H1 (cell line): Measurements from ENCODE around the gene ZFP64. TPM values are rescaled to one million over a fixed set of nuclear protein-coding genes. Genes with fewer than 3 reads are reported as not detected.

Source experiments
- CTCF ChIA-PET: fragments of 300-600 bp; sonication (Branson Sonifier 250); formaldehyde crosslinking; loops from one replicate; lab custom pipeline; 2021; ENCODE audit not compliant: partially characterized antibody; lab: Charles Lee
- POLR2A ChIA-PET: fragments of 300-600 bp; sonication (Branson Sonifier 250); formaldehyde crosslinking; loops from one replicate; lab custom pipeline; 2021; ENCODE audit warnings: inconsistent platforms; ENCODE audit not compliant: partially characterized antibody; lab: Charles Lee
- DNase-seq, 2 experiments: peaks; one replicate each; pipeline versions ENCODE4 v3.0.0 to v3.0.0-alpha.2; 2010 to 2022; ENCODE audit warnings: low spot score in 2 of 2, low read depth in 1 of 2, mixed read lengths in 1 of 2
- FAIRE-seq: peaks from 2 replicates; lab custom pipeline; 2011; peaks lifted over from hg19 to GRCh38; lab: Jason Lieb, UNC
- H2AFZ ChIP-seq: 2 replicates; pipeline ENCODE4 v1.8.1; 2012; ENCODE audit warnings: low read length, inconsistent platforms
- H2AK5ac ChIP-seq: 2 replicates; pipeline ENCODE4 v1.6.1; 2013; ENCODE audit warnings: low read depth, low read length
- H2BK120ac ChIP-seq: replicated peaks from 2 replicates; pipeline ENCODE3; 2013; ENCODE audit warnings: low read depth, low read length, inconsistent platforms
- H2BK12ac ChIP-seq: 2 replicates; pipeline ENCODE4 v1.6.1; 2013; ENCODE audit warnings: low read depth, low read length
- H2BK15ac ChIP-seq: 2 replicates; pipeline ENCODE4 v1.6.1; 2013; ENCODE audit warnings: low read length
- H2BK20ac ChIP-seq: 2 replicates; pipeline ENCODE4 v1.6.1; 2013; ENCODE audit warnings: low read length
- H2BK5ac ChIP-seq: 2 replicates; pipeline ENCODE4 v1.6.1; 2013; ENCODE audit warnings: low read depth, low read length
- H3K14ac ChIP-seq: 2 replicates; pipeline ENCODE4 v1.6.1; 2013; ENCODE audit warnings: inconsistent platforms; ENCODE audit not compliant: insufficient read length
- H3K18ac ChIP-seq: 2 replicates; pipeline ENCODE4 v1.6.1; 2013; ENCODE audit warnings: low read length; ENCODE audit errors: extremely low read depth
- H3K23ac ChIP-seq: 2 replicates; pipeline ENCODE4 v1.6.1; 2013; ENCODE audit warnings: inconsistent platforms; ENCODE audit not compliant: insufficient read length
- H3K23me2 ChIP-seq: 2 replicates; pipeline ENCODE4 v1.6.1; 2013; ENCODE audit warnings: low read depth, low read length
- H3K27ac ChIP-seq: 2 replicates; pipeline ENCODE4 v1.6.1; 2011; ENCODE audit warnings: low read depth, low read length, inconsistent platforms
- H3K27me3 ChIP-seq, 4 experiments: replicated peaks in 1 of 4; 1 replicate in 1 of 4; 2 replicates in 3 of 4; pipeline versions ENCODE4 v1.6.1 to v1.8.1; 2011 to 2013; ENCODE audit warnings: low read length in 3 of 4, mild to moderate bottlenecking in 3 of 4, inconsistent platforms in 2 of 4, mixed read lengths in 2 of 4, moderate library complexity in 1 of 4; ENCODE audit not compliant: control insufficient read depth in 3 of 4, insufficient read depth in 3 of 4; ENCODE audit errors: extremely low read depth in 1 of 4
- H3K36me3 ChIP-seq, 4 experiments: 2 replicates each; pipeline versions ENCODE4 v1.6.1 to v1.8.1; 2011 to 2013; ENCODE audit warnings: mild to moderate bottlenecking in 4 of 4, low read length in 3 of 4, moderate library complexity in 2 of 4, control low read depth in 1 of 4, inconsistent platforms in 1 of 4; ENCODE audit not compliant: insufficient read depth in 4 of 4, control insufficient read depth in 2 of 4
- H3K4ac ChIP-seq: replicated peaks from 2 replicates; pipeline ENCODE3; 2013; ENCODE audit warnings: low read length, low read depth, mixed read lengths, inconsistent platforms; ENCODE audit not compliant: insufficient read length
- H3K4me1 ChIP-seq, 4 experiments: replicated peaks in 1 of 4; 1 replicate in 1 of 4; 2 replicates in 3 of 4; pipeline versions ENCODE4 v1.6.1 to v1.8.1; 2011 to 2013; ENCODE audit warnings: low read length in 3 of 4, inconsistent platforms in 2 of 4, mixed read lengths in 1 of 4; ENCODE audit not compliant: insufficient read depth in 4 of 4, control insufficient read depth in 3 of 4
- H3K4me2 ChIP-seq, 2 experiments: 2 replicates each; pipeline versions ENCODE4 v1.6.1 to v1.8.1; 2011 to 2013; ENCODE audit warnings: low read depth in 2 of 2, low read length in 2 of 2, control low read depth in 1 of 2, inconsistent platforms in 1 of 2, mild to moderate bottlenecking in 1 of 2; ENCODE audit not compliant: insufficient read depth in 1 of 2
- H3K4me3 ChIP-seq, 4 experiments: fragments of 200-600, 300-600 bp in 1 of 4; sonication (generic), shearing (Covaris generic), sonication (Bioruptor Twin) in 1 of 4; 2 replicates each; pipeline versions ENCODE4 v1.5.1 to v1.8.1; 2011 to 2016; ENCODE audit warnings: low read length in 4 of 4, low read depth in 3 of 4, control low read depth in 2 of 4, inconsistent platforms in 2 of 4, mild to moderate bottlenecking in 2 of 4, mixed read lengths in 1 of 4, moderate library complexity in 1 of 4; ENCODE audit not compliant: insufficient read depth in 2 of 4; ENCODE audit errors: extremely low read depth in 1 of 4
- H3K56ac ChIP-seq: replicated peaks from 2 replicates; pipeline ENCODE3; 2013; ENCODE audit warnings: low read depth, mild to moderate bottlenecking, mixed read lengths, low read length, inconsistent platforms; ENCODE audit not compliant: insufficient read length
- H3K79me1 ChIP-seq: 2 replicates; pipeline ENCODE4 v1.6.1; 2013; ENCODE audit warnings: low read depth, low read length, control low read depth
- H3K79me2 ChIP-seq, 2 experiments: 2 replicates each; pipeline versions ENCODE4 v1.6.1 to v1.8.1; 2012 to 2013; ENCODE audit warnings: low read length in 2 of 2, mild to moderate bottlenecking in 2 of 2, inconsistent platforms in 1 of 2; ENCODE audit not compliant: insufficient read depth in 2 of 2, control insufficient read depth in 1 of 2
- H3K9ac ChIP-seq, 4 experiments: replicated peaks in 1 of 4; 1 replicate in 1 of 4; 2 replicates in 3 of 4; pipeline versions ENCODE4 v1.6.1 to v1.8.1; 2011 to 2013; ENCODE audit warnings: low read depth in 3 of 4, low read length in 3 of 4, control low read depth in 2 of 4, mild to moderate bottlenecking in 2 of 4, moderate library complexity in 2 of 4, inconsistent platforms in 1 of 4; ENCODE audit errors: extremely low read depth in 1 of 4
- H3K9me3 ChIP-seq, 2 experiments: 2 replicates each; pipeline versions ENCODE4 v1.6.1 to v1.8.1; 2012 to 2013; ENCODE audit warnings: mild to moderate bottlenecking in 2 of 2, moderate library complexity in 2 of 2, control low read depth in 1 of 2, inconsistent platforms in 1 of 2, low read depth in 1 of 2, low read length in 1 of 2, mixed read lengths in 1 of 2; ENCODE audit not compliant: insufficient read depth in 2 of 2
- H4K20me1 ChIP-seq, 2 experiments: replicated peaks in 1 of 2; 2 replicates each; pipeline versions ENCODE3 to v1.8.1; 2011 to 2013; ENCODE audit warnings: inconsistent platforms in 2 of 2, low read length in 2 of 2, mild to moderate bottlenecking in 1 of 2; ENCODE audit not compliant: insufficient read depth in 2 of 2, control insufficient read depth in 1 of 2
- H4K5ac ChIP-seq: 2 replicates; pipeline ENCODE4 v1.6.1; 2013; ENCODE audit warnings: low read length, low read depth, mixed read lengths, inconsistent platforms; ENCODE audit not compliant: insufficient read length
- H4K8ac ChIP-seq: 2 replicates; pipeline ENCODE4 v1.8.0; 2013; ENCODE audit warnings: mild to moderate bottlenecking, moderate library complexity, low read length, inconsistent platforms; ENCODE audit not compliant: insufficient read depth; ENCODE audit errors: extremely low read depth
- H4K91ac ChIP-seq: replicated peaks from 2 replicates; pipeline ENCODE3; 2013; ENCODE audit warnings: low read length, mixed read lengths, inconsistent platforms; ENCODE audit not compliant: insufficient read length
- ASH2L ChIP-seq: fragments of 200-600, 300-600 bp; sonication (generic); IDR thresholded peaks from one replicate; pipeline ENCODE4 v1.7.1; 2017; ENCODE audit warnings: low read length
- CEBPB ChIP-seq: IDR thresholded peaks from 2 replicates; pipeline ENCODE4 v1.6.1; 2012; ENCODE audit warnings: low read depth, low read length
- HDAC6 ChIP-seq: IDR thresholded peaks from one replicate; pipeline ENCODE4 v1.7.1; 2012; ENCODE audit warnings: low read depth, mild to moderate bottlenecking, inconsistent platforms, low read length, moderate library complexity
- JUN ChIP-seq: IDR thresholded peaks from 2 replicates; pipeline ENCODE4 v1.6.1; 2011; ENCODE audit warnings: low read depth, mild to moderate bottlenecking, improper control_type of control experiment, low read length
- NRF1 ChIP-seq: IDR thresholded peaks from 2 replicates; pipeline ENCODE4 v1.6.1; 2011; ENCODE audit warnings: mild to moderate bottlenecking, low read depth, low read length, improper control_type of control experiment
- RAD21 ChIP-seq, 2 experiments: IDR thresholded peaks in 1 of 2; conservative IDR thresholded peaks in 1 of 2; 2 replicates each; pipeline ENCODE4 v1.6.1; 2011; ENCODE audit warnings: low read depth in 2 of 2, low read length in 2 of 2, improper control_type of control experiment in 1 of 2, inconsistent platforms in 1 of 2, mild to moderate bottlenecking in 1 of 2, moderate library complexity in 1 of 2
- RFX5 ChIP-seq: IDR thresholded peaks from 2 replicates; pipeline ENCODE4 v1.6.1; 2011; ENCODE audit warnings: low read depth, low read length, improper control_type of control experiment, borderline replicate concordance
- SIX5 ChIP-seq: IDR thresholded peaks from 2 replicates; pipeline ENCODE4 v1.6.1; 2011; ENCODE audit warnings: mild to moderate bottlenecking, low read depth, low read length
- WGBS, 2 experiments: shearing (Covaris generic) in 1 of 2; methylation state at CpG; one replicate each; pipeline versions ENCODE4 v1.1.6 to v1.1.7; 2013 to 2015; ENCODE audit warnings: low lambda C conversion rate in 2 of 2, mixed read lengths in 2 of 2, inconsistent platforms in 1 of 2, low coverage in 1 of 2, missing lambda C conversion rate in 1 of 2; ENCODE audit not compliant: insufficient replicate concordance in 2 of 2, insufficient coverage in 1 of 2, insufficient read length in 1 of 2; ENCODE audit errors: extremely low coverage in 1 of 2, missing lambda C conversion rate in 1 of 2; 5-methylcytosine and 5-hydroxymethylcytosine counted together
- polyA plus RNA-seq, 7 experiments: library from polyadenylated mRNA; depleted of rRNA in 3 of 7; stranded (reverse) in 5 of 7; unstranded in 2 of 7; fragments of >200 nt in 5 of 7; fragments of 200-250 nt in 2 of 7; gene quantifications; 1 replicate in 5 of 7; 2 replicates in 1 of 7; 4 replicates in 1 of 7; pipeline versions ENCODE4 v1.2.1 to v1.2.3, GENCODE V29; 2011 to 2013; ENCODE audit warnings: missing spikeins in 2 of 7, mixed read lengths in 2 of 7
- total RNA-seq: library from RNA; stranded (reverse); fragmentation: NEBNext Ultra II Directional; extraction: Animal tissue kit (Norgen Biotek cat#: 25700); gene quantifications from 2 replicates; pipeline ENCODE4 v1.2.1, GENCODE V29; 2021

Gene ZFP64
- total and polyA plus RNA-seq, 2 of the 8 experiments (the other 6 are each of a cell fraction or from before 2014, with no cell fraction given), result 25.3 to 43.7 TPM

- H3K27me3 ChIP-seq, result no peaks in the 10 kb centered on the region
- H3K14ac ChIP-seq, result no peak overlapping the region
- H2BK120ac ChIP-seq, result no peak overlapping the region
- H3K79me1 ChIP-seq, result no peaks in the 10 kb centered on the region; the same call in 1 of the 2 replicates
- TF ChIP-seq SIX5, result no peak
- TF ChIP-seq JUN, result no peak
- no peak for TF ChIP-seq CEBPB
- TF ChIP-seq HDAC6, result no peak
- no peak for TF ChIP-seq RFX5
- TF ChIP-seq RAD21 (IDR thresholded peaks at IDR 0.05 in 1 of 2, conservative IDR thresholded peaks at IDR 0.05 in 1 of 2; ENCODE audit: low read depth in 2 of 2, low read length in 2 of 2), result no peak
- no peak for TF ChIP-seq ASH2L
- TF ChIP-seq NRF1, result no peak
- H3K56ac ChIP-seq, result no peak overlapping the region
- no peak overlapping the region for H4K5ac ChIP-seq
- no peaks in the 10 kb centered on the region for H3K79me2 ChIP-seq
- peaks cover 0 to 2% (median 0%) of the 10 kb centered on the region in 4 experiments; a peak in 4 of 8 replicates for H3K36me3 ChIP-seq
- no peak overlapping the region for H4K91ac ChIP-seq
- H2BK12ac ChIP-seq, result no peak overlapping the region
- ChIA-PET POLR2A (no interaction called here), CTCF (no interaction called here)
- H2BK15ac ChIP-seq, result no peak overlapping the region
- 94% methylated on average over 17 of the region's 18 CpGs; no CpG with 5 or more reads in 1 of the 2 experiments for WGBS, 2 experiments
- H3K23ac ChIP-seq, result no peak overlapping the region
- no peaks in the 10 kb centered on the region for H3K23me2 ChIP-seq
- H3K9ac ChIP-seq, result no peak overlapping the region
- H3K9me3 ChIP-seq, result no peaks in the 10 kb centered on the region
- no peak overlapping the region for H3K4me3 ChIP-seq
- no peak overlapping the region for H3K4me2 ChIP-seq
- H3K27ac ChIP-seq, result no peak overlapping the region
- no peak overlapping the region for H2AK5ac ChIP-seq
- no peak overlapping the region for H3K18ac ChIP-seq
- H3K4me1 ChIP-seq, result no peaks in the 10 kb centered on the region; a peak in 1 of 7 replicates
- no peak overlapping the region for H3K4ac ChIP-seq
- H4K20me1 ChIP-seq, result peaks cover 0 to 5% of the 10 kb centered on the region in 2 experiments
- DNase-seq (no peak), FAIRE-seq (no peak)
- no peak overlapping the region for H2BK20ac ChIP-seq
- H4K8ac ChIP-seq, result no peak overlapping the region
- no peak overlapping the region for H2BK5ac ChIP-seq
- H2AFZ ChIP-seq, result no peak overlapping the region
These were observed 15.7 kb downstream of the ZFP64 start for GRCh38 chr20:52175840-52176239.
